HG02763 (cell line): ENCODE results near the gene DOCK4.
A peak's percentile ranks its signal among the peaks of the same experiment; 100 is the strongest.

Experiments
- ATAC-seq: cut with Tn5 transposase; IDR thresholded peaks from one replicate; pipeline ENCODE4 v1.9.1; 2021; ENCODE audit warnings: mild to moderate bottlenecking, moderate library complexity; ENCODE audit not compliant: unreplicated experiment

DOCK4 gene

DNA sequence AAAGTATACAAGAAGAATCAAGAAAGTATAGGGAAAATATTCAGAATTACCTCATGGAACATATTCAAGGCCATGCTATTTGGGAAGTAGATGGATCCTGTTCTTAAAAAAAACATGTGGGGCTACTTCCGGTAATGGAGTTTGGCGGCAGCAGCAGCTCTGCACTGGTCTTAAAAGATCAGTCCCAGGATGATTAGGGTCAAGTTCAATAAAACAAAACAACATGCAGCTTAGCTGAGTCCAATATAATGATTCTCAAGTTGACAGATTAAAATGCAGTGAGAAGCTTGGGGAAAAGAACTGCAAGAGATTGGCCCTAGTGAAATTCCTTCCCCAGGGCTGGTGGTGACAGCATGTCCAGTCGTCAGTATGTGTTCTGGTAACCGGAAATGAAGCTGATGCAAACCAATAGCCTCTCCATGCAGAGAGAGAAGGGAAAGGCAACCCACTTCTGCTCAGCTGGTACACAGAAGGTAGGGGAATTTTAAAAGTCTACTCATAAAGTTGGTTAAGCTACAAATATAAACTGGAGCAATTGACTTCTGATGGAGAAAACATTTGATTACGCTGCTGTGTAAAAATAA is 338.8 kb downstream of the DOCK4 start:
- ATAC-seq = no peak

DNA sequence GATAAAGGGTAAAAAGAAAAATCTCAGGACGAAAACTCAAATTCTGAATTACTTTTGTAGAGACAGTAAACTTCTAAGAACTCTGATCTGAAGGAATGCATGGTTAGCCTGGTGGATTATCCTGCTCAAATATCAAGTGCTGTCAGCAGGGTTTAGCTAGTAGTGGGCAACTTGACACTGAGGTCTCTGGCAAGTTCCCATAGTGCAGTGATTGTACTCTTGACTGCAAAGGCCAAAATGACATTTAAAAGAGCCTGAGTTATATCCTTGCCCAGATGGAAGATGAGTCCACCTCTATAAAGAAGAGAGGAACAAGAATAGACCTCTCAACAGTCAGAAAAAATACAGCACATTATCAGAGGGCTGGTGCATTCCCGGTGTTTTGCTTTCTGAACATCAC is 339.4 kb downstream of the DOCK4 start:
- no peak for ATAC-seq

DNA sequence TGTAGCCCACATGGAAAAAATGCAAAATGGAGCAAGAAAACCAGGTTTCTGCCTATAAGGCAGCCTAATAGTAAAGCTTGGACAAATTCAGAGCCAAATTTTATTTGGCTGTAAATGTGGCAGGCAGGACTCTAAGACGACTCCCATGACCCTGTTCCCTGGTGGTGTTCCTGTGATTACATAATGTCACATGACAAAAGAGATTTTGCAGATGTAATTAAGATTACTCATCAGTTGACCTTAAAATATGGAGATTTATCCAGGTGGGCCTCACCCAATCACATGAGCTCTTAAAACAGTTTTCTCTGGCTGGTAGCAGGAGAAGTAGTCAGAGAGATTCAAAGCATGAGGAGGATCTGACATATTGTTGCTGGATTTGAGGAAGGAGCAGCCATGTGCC is 340.8 kb downstream of the DOCK4 start:
- ATAC-seq = no peak

DNA sequence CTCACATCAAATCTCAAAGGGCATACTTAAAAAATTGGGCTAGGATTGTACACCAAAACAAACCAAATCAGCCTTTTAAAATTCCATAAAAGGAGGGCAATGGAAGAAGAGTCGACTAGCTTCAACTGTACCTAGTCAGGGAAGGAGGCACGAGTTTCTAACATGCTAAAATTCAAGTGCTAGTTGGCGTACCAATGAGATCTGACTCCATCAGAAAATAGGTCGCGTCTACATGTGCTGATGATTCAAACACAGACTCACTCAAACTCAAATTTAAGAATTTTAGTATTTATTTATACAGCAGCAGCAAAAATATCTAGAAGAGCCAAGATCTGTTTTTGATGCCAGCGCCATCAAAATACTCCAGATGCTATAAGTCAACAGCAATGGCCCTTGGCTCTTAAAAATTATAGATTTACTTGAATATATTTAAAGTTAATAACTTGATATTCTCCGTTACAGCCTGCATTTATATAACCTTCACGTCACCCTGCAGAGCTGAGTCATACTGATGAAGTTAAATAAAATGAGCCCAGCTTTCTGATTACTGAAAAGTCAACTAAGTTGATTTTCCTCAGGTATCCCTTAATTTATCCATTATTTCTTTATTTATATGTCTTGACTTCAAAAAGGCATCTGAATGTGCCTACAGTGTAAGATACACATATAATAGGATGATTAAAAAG is 341.8 kb downstream of the DOCK4 start:
- ATAC-seq = no peak

DNA sequence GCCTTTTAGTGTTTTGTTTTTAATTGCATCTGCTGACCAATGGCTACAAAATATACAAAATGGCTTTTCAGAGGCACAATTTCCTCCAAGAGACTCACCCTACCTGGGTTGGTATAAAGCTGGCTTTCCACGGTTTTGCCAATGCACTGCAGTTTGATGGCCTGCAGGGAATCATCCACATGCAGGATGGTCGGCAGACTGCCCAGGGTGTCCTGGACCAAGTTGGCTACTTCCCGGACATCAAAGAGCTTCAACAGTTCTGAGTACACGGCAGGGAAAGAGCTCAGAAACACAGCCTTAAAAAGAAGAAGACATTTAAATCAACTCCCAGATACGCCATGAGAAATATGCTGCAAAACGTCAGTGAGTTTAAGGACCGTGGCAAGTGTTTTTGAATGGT is 342.9 kb downstream of the DOCK4 start:
- no peak for ATAC-seq

DNA sequence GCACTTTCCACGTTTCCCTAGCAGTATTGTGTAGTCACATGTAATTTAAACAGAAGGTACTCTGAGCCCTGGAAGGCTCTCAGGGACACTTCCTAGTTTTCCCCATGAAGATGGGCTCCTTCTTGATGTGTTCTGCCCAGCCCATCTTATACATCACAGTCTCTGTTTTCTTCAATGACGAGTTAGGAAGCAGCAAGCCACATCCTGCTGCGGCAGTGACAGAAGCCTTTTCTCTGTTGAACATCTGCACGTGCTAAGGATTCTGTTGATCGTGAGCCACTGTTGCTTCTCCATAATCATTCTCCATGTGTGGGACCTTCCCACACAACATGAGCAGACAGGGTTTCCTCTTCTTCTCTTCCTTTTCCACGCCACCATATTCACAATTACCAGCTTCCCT is 346.0 kb downstream of the DOCK4 start:
- ATAC-seq = no peak

DNA sequence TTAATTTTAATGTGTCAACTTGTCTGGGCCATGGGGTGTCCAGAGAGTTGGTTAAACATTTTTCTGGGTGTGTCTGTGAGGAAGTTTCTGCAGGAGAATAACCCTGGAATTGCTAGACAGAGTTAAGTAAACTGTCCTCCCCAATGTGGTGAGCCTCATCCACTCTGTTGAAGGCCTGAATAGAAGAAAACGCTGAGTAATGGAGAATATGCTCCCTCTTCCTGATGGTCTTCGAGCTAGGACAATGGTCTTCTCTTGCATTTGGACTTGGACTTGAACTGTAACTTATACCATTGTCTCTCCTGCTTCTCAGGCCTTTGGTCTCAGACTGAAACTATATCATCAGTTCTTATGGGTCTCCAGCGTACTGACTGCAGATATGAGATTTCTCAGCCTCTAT is 347.9 kb downstream of the DOCK4 start:
- ATAC-seq = no peak

DNA sequence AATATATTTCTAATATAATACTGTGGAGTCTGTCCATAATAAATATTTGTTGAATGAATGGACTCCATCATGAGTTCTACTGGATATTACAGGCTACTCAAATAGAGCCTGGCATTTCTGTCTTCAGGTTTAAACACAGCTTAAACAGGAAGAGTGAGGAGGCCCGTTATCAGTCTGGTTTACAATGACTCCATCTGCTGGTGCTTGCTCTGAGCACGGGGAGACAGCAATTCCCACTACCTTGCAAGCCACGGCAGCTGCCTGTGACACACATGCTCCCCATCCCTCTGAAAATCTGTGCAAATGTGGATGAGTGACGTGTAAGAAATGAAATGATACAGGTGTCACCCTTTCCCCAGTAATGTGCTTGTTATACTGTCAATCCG is 350.4 kb downstream of the DOCK4 start:
- ATAC-seq = no peak

DNA sequence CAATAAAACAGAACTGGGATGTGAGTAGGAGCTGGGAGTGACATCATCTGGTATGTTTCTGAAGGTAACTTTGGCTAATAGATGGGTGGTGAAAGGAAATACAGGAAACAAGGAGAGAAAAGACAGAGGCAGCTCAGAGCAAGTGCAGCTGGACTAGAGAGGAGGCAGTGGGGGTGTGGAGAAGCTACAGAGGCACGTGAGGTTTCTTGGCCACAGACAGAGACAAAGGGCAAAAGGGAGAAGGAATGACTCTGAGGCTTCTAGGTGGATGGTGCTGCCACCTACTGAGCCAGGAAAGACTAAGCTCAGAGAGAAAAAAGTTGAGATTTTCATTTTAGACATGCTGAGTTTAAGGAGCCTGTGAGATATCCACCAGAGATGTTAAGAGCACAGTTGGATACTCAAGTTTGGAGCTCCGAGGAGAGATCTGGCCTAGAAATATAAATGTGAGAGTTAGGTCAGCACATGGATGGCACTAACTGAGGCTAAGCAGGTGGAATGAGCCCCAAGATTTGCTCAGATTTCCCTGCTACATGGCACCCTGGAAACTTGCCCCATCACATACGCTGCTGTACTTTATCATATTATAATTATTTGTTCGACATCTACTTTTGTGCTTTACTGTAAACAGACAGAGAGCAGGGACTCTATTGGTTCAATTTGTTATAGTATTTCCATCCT is 350.9 kb downstream of the DOCK4 start:
- peak; percentile 68 for ATAC-seq

DNA sequence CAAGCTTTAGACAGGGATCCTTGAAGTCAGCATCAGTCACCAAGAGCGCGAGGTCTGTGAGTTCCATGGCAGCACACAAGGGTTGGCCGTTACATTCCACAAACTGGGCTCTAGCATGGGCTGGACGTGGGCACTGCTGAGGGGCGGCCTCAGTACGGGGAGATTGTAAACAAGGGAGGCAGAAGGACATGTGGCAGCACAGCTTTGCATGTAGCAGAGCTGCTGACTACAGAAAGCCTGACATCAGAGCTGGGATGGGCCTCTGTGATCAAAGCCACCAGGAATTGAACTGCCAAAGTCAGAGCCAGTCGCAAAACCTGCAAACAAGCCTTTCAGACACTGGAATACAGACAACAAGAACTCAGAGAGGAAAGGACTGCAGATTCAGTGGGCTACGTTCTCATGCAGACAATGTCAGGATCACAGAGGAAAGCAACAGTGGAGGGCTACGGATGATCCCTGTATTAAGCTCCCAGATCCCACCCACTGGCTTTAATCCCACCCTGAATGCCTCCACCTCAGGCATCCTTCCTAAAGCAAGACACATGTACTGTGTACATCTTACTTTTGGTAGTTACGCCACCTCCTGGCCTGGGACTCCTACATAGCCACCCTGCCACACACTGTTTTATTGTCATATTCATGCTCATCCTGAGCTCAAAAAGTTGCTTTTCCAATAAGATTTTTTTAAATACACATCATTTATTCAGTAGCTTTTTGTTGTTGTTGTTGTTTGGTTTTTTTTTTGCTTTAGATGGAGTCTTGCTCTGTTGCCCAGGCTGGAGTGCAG is 352.8 kb downstream of the DOCK4 start:
- no peak for ATAC-seq

DNA sequence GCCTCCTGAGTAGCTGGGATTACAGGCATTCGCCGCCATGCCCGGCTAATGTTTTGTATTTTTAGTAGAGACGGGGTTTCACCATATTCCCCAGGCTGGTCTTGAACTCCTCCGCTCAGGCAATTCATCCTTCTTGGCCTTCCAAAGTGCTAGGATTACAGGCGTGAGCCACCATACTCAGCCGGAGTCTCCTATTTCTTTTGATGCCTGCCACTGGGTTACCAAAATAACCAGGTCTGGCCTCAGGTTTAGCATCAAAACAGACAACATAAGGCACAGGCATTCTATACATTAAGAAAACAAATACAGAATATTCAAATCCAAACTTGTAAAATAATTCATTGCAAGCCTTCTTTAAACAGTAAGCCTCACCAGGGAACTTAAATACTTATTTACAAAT is 354.1 kb downstream of the DOCK4 start:
- no peak for ATAC-seq

DNA sequence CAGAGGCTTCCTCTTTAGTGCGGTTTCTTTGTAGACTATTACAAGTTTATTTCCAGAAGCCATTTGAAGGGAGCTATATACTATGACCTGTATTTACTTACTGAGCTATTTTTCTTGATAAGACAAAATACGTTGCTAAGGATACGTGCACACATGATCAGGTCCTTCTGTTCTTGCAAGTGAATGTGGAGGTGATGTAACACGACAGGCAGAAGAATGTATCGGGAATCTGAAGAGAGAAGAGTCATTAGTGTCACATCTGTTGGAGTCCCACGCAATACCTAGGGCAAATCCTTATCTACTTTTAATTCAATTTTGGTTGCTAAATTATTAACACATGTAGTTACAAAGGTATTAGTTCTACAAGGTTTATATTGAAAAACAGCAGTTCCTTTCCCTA is 359.3 kb downstream of the DOCK4 start:
- ATAC-seq = no peak

DNA sequence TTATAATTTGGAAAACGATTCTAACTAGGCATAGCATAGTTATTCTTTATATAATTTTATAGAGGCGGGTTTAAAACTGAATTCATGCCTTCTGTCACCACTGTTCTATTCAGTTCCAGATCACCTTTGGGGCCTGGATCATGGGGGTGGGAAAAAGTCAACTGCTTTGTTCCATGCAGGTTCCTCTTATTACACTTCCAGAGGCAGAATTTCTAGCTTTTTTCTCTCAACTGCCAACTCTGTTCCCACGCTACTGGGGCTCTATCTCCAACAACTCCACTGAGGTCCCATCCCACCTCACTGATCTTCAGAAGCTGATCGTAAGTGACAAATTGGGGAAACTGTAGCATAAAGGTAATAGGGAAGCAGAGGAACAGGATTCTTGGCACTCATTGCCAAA is 360.3 kb downstream of the DOCK4 start:
- ATAC-seq = no peak

DNA sequence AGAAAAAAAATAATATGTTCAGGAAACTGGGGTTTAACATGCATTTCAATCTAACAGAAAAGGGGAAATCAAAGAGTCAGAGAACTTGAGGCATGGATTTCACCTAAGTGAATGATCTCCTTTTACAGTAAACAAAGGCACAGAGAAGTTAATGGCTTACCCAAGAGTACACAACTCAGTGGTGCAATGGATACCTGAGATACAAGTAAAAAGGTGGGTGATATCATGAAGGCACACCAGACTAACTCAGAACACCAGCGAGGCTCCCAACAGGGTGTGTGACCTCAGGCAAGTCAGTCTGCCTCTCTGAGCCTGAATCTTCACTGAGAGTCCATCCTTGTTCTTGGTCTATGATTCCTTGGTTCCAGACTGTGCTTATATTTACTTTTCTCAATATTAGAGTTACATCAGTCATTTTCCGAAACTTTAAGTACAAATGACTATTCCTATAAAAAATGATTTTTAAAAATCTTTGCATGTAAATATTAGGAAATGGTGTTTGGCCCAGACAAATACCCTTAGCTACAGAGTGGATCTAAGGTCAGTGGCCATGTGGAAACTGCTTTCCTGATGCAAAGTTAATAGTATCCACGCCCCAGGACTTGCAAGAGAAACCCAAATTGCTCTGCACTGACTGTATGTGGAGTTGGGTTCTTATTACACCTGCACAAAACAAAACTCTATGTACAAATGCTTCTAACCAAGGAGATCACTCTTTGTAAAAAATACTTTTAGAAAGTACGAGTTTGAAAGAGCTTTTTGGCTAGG is 361.1 kb downstream of the DOCK4 start:
- ATAC-seq = no peak

DNA sequence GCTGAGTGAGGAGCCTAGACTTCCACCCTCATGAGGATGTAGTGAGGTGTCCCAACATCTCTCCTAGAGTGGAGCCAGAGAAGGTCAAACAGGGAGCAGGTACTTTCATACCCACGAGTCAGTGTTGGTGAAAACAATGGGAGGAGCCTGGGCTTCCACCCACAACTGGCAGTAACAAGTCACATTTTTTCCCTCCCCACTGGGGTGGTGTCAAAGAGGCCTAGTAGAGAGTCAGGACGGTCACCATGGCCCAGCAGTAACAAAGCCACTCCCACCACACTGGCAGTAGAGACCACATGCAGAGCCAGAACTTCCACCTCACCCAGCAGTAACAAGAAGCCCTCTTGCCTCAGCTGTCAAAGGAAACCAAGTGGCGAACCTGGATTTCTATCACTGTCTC is 363.7 kb downstream of the DOCK4 start:
- ATAC-seq = no peak

DNA sequence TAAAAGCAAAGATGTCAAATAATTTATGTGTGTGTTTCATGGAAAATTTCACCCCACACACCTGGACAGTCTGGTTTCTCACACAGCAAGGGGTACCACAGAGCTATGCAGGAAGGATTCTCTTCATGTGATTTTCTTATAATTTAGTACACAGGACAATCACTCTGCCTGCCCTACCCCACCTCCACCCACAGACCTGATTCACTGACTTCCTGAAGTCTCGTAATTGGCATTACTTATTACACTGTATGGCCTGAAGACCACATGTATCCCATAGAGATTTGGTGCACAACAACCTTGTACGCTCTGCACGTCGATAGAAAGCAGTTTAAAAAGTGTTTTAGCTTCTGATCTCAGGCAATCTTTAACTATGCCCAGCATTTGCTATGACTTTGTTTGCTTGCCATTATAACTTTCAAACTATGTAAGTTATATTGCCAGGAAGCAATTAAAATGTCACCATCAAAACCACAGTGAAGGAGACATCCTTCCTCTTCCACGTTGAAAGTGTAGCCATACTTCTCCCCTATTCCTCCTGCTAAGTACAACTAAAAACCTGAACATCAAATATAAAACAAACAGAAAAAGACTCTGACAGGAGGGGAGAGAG is 364.5 kb downstream of the DOCK4 start:
- no peak for ATAC-seq

DNA sequence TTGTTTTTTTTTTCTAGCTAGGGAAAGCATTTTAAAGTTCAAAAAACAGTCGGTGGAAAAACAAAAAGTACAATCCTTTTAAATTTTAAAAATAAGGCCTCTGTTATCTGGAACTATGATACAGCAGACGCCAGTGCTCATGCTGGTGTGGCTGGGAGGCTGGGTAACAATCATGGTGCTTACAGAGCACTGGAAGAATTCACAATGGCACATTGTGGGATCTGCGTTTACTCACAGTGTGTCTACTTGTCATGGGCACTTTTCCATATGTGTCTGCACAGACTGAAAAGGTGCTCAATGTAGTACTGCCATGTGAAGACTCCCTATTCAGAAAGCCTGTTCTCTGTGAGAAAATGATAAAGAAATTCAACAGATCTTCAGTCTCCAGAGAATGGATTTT is 365.7 kb downstream of the DOCK4 start:
- ATAC-seq = no peak

DNA sequence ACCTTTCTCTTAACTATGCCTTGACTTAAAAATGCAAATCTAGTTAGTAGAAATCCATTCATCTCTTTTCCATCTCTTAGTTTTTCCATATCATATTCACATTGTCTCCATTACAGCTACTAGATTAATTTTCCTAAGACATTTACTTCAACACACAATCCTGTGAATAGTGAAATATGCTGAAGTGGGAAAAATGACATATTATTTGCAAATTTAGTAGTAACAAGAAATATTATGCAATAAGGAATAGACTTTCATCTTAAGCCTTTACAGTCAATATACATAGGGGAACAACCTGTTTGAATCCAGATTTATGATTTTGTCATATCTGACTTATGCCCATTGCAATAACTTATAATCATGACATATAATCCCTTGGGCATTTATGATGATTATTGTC is 366.9 kb downstream of the DOCK4 start:
- no peak for ATAC-seq

DNA sequence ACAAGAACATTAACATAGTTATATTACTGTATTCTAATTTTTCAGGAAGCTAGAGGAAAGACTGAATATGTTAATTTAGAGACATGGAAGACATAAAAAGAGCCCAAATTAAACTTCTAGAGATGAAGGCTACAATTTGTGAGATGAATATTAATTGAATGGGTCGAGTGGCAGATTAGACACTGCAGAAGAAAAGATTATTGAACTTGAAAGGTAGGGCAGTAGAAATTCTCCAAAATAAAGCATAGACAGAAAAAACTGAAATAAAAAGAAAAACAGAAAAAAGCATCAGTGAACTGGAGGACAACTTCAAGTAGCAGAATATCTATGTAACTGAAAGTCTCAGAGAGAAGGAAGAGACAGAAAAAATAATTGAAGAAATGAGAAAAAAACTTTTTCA is 369.6 kb downstream of the DOCK4 start:
- ATAC-seq = no peak

DNA sequence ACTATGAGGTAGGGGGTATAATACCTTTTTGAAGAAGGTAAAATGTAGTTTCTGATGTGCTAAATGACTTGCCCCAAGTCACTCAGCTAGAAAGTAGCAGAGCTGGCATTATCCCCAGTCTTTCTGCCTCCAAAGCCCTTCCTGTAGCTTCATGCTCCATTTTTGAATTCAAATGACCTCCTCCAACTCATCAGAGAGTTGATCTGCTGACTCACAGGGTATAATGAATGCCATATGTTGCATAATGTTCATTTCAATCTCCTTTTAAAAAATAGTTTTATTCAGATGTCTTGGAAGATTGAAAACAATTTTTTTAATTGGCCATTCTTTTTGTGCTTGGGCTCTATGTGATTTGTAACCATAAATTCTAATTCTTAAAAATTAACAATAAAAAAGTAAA is 371.1 kb downstream of the DOCK4 start:
- no peak for ATAC-seq

DNA sequence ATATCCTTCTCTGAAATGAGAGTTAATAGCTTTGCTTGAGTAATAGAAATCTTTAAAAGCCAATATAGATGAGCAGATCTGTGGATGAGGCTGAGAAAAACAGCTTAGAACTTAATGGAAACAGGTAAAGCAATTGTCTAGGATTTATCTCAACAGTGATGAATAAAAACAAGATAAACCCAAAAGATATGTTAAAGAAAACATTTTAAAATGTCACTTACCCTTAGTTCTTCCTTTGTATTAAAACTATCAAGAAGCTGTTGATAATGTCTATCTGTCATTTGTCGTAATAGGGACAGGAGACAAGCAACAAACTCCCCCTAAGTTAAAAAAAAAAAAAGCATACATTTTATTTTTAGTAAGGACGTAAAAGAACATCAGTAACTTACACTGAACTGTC is 371.8 kb downstream of the DOCK4 start:
- no peak for ATAC-seq
